ENCODE data around the gene NAT8L.

- TF ChIP-seq, protein P1, sequence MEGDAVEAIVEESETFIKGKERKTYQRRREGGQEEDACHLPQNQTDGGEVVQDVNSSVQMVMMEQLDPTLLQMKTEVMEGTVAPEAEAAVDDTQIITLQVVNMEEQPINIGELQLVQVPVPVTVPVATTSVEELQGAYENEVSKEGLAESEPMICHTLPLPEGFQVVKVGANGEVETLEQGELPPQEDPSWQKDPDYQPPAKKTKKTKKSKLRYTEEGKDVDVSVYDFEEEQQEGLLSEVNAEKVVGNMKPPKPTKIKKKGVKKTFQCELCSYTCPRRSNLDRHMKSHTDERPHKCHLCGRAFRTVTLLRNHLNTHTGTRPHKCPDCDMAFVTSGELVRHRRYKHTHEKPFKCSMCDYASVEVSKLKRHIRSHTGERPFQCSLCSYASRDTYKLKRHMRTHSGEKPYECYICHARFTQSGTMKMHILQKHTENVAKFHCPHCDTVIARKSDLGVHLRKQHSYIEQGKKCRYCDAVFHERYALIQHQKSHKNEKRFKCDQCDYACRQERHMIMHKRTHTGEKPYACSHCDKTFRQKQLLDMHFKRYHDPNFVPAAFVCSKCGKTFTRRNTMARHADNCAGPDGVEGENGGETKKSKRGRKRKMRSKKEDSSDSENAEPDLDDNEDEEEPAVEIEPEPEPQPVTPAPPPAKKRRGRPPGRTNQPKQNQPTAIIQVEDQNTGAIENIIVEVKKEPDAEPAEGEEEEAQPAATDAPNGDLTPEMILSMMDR (IDR thresholded peaks at IDR 0.05; ENCODE audit: poor library complexity): no peak
- no peak for TF ChIP-seq EZH2 (IDR thresholded peaks at IDR 0.05; ENCODE audit: borderline replicate concordance)
- no peak for TF ChIP-seq EZH2phosphoT487 (IDR thresholded peaks at IDR 0.05; ENCODE audit: low read depth, severe bottlenecking, unreplicated experiment)
Observed at GRCh38 chr4:2049381-2049780, 9.7 kb upstream of the NAT8L start.
